CD4-positive, alpha-beta T cell treated with Interferon gamma for 1 hour (primary cell): ENCODE measurements around the gene IPPK.
"Not testable (repeated sequence)": the region's sequence is repeated elsewhere in the genome, so short reads cannot be mapped to it uniquely, and the experiment has no call there.

Source experiments
- DNase-seq: peaks from one replicate; pipeline ENCODE4 v3.0.0-alpha.2; 2020

Gene IPPK

DNA sequence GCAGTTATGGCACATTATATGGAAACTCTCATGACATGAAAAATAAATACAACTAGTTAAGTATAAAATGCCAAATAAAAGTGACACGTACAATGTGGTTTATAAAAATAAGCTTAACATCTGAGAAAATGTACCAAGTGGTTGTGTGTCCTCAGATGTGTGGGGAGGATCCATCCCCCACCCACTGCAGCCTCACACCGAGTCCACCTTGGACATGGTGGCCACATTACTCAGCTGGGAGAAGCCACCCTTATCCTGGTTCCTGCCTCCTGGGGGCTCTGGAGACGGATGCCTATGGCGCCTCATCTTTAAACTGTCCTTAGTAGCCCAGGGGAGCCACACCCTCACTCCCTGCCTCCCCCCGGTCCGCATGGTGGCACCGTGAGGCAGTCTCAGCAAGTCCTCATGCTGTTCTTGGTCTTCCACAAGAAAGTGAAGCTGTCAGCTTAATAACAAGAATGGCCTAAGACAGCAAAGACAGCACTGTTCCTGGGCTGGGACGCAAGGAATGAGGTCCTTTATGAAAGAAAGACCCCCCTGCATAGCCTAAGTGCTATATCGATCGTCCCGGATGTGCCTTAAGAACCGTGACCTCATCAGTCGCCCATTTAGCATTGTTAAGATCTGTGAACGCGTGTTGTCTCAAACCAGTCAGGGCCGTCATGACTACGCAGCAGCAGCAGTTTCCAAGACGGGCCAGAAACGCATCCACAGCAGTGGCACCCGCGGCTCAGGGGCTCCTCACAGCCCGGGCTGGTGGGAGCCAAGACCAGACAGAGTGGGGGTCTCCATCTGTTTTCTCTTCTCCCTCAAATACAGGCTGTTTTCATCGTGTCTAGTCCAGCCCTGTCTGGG lies 56.4 kb downstream of the IPPK start:
- DNase-seq: no peak

DNA sequence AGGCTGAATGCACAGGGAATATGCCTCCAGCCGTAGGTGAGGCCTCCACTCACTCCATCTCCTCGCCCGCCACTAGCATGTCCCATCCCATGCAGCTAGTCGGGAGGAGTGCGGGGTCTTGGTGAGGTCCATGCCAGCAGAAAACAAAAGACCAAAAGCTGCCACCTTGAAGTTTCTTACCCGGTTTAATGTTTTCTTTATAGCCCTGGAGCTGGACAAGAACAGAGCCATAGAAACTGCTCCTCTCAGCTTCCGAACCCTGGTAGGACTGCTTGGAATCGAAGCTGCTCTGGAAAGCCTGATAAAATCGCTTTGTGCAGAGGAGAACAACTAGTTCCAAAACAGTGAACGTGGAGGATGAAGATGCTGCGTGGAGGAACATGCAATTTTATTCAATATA lies 57.1 kb downstream of the IPPK start:
- no peak for DNase-seq

DNA sequence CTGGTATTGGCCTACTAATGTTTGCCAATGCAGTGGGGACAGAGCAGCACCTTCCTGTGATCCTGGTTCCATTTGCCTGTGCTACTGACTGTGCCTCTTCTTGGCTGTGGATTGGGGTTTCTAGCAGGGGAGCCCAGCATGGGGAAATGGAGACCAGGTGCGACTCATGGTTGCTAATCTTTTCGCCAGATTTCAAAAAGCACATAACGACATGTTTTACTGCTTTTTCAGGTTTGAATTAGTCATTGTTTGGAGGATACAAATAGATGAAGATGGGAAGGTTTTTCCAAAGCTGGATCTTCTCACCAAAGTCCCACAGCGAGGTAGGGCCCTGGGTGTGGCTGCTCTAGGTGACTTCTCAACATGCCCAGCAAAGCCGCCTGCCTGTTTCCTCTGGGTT lies 57.6 kb downstream of the IPPK start:
- DNase-seq: no peak

DNA sequence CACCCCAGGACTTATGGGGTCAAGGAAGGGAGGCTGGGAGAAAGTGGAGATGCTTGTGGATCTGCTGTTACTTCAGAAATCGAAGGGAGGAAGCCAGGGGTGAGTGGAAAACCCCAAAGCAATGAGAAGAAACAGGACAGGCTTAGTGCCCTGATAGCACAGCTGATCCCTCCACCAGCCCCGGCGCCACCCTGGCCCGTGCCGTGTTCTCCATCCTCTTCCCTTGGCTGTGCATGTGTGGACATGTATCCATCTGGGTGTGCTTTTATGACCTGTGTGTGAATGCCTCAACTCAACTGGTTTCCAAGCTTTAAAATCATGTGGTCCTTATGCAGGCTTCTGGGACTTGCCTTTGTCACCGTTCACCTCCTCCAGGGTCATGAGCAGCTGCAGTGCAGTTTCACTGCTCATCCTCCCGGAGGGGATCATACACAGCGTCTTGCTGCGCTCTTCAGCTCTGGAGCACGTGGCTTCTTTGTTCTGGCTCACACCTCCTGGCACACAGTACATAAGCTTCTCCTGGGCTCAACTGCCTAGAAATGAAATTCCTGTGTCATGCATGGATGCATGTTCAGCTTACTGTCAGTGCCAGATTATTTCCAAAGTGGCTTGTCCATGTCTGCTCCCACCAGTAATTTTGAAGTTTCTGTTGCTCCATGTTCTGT lies 58.2 kb downstream of the IPPK start:
- DNase-seq: no peak

DNA sequence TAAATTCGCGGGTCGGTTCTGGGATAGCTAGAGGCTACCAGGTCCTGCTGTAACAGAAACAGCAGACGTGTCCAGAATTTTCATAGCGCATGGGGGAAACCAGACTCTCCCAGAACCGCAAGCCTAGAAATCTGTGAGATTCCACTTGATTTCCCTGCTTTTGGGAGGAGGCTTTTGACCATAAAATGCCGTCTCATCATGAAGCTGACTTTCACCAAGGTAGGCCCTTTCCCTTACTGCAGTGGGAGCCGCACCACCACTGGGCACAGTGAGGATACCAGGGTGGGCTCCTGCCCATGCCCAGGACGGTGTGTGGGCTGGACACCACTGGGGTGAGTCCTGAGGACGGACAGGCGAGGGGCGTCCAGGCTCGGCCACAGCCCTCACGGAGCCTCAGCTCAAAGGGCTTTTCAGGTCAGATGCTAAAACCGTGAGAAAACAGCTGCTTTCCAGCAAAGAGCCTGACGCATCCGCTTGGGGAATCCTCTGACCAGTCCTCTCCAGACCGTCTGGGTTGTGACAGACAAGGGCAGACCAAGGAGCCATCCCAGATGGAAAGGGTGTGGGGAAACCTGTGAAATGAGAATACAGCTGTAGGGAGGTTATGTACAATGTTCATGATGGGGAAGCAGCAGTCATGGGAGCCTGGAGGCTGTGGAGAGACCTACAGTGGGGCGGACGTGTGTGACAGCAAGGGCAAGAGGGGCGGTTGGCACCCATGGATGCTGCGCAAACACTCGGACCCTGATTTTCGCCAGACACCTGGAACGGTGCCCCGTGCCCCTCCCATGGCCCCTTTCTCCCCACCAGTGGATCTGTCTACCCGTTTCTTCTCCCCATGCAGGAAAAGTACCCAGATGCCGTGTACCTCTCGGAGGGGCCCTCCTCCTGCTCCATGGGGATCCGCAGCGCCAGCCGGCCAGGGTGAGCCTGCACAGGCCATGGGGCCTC lies 59.2 kb downstream of the IPPK start:
- no peak for DNase-seq

DNA sequence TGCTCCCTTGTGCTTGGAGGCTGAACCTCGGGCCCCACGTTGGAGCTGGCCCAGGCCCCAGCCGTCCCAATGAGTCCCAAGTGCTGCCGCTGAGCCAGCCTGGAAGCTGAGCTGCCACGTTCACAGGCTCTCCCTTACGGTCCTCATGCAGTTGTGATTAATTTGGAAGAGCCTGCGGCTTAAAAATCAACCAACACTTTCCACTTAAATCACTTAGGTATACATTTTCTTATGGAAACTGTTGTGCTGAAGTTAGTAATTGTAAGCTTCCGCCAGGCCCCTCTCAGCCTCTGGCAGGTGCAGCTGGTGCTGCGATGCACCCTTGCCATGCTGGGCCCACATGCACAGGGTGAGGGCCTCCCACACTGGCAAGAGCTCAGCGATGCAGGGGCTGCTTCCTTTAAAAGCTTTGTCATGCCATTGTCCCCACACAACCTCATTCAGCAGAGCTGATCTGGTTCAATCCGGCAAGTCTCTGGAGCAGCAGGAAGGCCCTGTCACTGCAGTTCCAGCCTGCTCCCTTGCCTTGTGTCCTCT lies 61.0 kb downstream of the IPPK start:
- DNase-seq: no peak

DNA sequence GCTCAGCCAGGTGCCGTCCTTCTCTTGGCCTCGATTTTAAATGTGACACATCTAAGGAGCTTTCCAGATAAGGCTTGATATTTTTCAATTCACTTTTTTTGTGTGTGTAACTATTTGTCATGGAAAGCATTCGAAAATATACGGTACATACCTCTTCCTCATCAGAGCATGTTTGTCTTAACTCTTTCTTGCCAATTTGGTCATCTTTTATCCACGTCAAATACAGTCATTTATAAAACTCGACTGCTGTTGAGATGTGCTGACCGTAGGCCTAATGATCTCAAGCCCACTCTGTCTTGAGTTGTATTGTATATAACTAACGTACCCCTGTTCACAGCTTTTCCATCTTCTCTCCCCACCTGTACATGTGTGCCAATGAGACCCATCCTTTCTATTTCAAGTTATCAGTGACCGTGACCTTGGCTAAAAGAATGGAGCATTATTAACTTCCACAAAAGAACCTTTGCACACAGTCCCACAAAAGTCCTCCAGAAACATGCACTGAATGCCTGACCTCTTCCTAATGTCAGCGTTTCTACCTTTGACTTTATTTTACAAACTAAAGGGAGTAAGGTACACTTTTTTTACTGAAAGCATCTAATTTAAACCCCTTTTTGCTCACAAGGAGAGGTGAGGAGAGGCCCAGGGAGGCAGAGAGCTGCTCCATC lies 61.6 kb downstream of the IPPK start:
- no peak for DNase-seq

DNA sequence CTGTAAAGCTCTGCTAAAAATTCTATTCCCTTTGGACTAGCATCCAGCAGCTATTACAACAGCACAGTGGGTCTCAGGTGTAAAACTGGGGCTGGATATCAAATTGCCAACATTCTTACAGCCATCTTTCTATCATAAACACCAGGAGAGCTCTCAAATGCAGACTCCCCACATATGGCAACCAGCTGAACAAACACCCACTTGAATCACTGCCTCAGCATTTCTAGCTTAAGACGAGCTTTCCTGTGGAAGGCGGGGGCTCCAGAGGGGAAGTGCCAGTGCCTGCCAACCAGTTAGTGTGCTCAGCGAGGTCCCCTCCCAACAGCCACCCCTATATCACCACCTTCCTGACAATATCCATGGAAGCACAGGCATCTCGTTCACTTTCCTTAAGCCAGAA lies 62.2 kb downstream of the IPPK start:
- no peak for DNase-seq

DNA sequence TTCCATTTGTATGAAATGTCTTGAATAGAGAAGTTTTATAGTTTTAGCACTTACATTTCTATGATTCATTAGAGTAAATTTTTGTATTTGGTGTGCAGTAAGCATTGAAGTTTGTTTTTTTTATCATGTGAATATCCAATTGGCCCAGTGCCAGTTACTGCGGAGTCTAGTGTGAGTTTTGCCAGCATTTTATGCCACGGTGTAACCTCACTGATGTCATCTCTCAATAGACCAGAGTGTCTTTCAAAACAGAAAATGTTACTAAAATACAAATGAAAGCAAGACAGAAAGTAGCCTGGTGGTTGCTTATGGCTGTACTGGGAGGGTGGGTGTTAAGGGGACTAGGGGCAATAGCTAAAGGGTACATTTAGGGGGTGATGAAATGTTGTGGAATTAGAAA lies 62.8 kb downstream of the IPPK start:
- DNase-seq: no peak

DNA sequence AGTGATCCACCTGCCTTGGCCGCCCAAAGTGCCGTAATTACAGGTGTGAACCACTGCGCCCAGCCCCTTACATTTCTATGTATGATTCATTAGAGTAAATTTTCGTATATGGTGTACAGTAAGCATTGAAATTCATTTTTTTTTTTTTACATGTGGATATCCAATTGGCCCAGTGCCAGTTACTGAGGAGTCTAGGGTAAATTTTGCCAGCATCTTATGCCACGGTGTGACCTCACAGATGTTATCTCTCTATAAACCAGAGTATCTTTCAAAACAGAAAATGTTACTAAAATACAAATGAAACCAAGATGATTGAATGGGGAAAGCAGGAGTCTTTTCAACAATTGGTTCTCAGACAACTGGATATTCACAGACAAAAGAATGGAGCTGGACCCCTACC lies 64.7 kb downstream of the IPPK start:
- DNase-seq: no peak

DNA sequence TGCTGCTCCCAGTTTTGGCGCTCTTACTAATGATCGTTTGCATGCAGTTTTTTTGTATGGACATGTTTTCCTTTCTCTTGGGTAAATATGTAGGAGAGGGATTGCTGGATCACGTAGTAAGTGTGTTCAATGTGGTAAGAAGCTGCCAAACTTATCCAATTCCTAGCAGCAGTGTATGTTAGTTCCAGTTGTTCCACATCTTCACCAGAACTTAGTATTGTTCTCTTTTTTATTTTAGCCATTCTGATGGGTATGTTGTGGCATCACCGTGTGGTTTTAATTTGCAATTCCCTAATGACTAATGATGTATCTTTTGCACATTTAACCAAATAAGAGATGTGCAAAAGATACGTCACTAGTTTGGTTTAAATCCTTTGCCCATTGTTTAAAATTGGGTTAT lies 65.9 kb downstream of the IPPK start:
- DNase-seq: no peak

DNA sequence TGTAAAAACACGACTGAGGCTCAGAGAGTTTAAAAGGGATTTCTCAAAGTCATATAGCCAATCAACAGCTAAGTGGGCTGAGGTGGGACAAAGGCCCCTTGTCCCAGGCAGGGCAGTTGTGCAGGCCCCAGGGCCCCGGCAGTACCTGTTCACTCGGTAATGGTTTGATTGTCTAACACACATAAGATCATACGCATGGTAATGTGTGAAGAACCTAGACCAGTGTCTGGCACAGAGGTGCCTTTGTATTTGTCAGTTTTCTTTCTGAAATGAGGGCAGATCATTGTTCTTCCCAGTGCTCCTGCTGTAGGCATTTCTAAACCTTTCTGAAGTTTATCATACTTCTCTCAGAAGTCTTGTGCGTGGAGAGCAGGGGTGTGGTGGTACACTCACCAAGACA lies 66.8 kb downstream of the IPPK start:
- DNase-seq: no peak

DNA sequence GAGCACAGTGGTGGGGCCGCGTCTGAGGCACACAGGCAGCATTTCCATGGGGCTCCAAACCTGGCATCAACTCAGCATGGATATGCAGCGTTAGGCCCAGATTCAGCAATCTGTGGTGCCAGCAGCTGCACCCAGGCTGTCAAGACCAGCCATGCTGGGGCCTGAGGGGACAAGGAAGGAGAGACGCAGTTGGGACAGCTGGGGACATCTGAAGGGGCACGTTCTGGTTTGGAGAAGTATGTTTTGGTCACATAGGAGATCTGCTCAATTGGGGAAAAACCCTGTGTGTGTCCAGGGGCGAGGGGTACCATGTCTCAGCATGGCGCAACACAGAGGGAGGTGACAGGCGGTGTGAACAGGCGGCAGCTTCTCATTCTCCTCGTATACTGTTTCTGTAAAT lies 67.5 kb downstream of the IPPK start:
- no peak for DNase-seq

DNA sequence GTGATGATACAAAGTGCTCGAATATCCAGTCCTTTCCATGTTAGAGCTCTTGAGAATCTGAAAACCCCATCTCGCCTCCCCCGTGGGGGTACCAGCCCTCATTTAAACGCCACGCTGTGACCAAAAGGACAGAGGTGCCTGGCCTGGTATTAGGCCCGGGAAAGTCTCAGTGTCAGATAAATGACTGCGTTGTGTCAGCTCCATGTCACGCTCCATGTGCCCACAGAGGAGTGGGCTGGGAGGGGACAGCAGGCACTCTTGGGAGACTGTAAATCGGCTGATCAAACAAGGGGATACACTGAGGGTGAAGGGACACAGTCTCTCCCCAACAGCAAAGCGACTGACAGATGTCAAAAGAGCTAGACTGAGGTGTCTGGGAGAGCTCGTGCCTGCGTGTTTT lies 68.5 kb downstream of the IPPK start:
- DNase-seq: no peak

DNA sequence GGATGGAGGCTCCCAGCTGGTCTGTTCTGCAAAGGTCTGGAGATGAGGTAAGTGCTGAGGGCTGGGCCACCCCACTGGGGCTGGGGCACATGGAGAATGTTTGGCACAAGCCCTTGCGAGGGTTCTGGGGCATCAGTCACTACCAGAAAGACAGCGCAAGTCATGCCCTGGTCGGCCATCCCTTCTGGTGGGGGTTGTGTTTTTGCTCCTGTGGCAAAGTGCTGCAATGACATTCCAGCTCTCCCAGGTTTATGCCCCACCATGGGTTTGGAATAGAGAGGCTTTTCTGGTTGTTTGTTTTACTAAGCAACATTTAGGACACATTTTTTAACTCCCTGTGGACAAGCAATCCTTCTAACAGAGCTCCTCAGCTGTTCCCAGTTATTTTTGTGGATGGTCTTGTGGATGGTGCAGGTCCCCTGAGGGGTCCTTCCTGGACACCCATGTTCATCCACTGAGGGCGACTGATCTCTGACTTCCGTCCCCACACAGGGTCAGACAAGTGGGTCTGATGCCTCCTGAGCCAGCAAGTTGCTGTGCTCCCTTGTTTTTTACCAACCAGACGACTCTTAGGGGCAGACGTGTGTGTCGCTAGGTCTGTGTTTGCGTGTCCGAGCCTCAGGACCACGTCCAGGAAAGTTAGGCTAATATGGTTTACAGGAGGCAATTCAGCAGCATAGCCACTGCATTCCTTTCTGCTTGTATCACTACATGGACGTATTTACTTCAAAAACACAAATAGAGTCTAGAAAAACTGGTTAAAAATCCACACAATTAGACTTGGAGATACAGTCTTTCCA lies 69.3 kb downstream of the IPPK start:
- no peak for DNase-seq

DNA sequence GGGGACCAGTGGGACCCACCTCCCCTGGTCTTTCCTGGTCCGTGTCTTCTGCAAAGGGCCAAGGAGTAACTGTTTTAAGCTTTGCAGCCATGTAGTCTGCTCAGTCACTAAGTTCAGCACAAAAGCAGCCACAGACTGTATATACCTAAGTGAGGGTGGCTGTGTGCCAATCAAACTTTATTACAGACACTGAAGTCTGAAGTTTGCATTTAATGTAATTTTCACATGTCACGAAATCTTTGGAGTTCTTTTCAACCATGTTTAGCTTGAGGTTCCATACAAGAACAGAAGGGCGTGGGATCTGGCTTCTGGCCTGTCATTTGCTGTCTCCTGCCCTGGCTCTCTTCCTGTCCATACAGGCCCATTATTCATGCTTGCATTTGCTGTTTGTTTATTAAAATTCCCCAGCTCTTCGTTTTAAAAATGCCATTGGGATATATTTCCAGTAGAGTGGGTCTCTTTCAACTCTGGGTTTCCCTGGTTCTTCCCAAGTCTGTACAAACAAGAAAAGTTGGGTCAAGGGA lies 69.9 kb downstream of the IPPK start:
- no peak for DNase-seq

DNA sequence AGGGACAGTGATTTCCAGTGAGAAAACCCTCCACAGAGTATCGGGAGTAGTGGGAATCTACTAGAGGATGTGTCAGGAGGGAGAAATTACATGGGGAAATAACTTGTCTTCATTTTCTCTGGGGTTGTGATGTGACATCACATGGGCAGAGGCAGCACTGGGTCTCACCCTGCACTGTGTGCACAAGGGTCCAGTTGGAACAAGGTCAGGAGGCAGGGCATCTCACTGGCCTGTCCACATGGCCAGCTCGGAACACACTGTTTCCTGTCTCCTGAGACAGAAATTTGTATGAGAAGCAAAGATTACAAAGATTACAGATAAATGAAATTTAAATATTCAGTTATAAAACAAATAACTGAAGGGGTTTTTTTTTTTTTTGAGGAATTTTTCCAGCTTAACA lies 71.5 kb downstream of the IPPK start:
- no peak for DNase-seq

DNA sequence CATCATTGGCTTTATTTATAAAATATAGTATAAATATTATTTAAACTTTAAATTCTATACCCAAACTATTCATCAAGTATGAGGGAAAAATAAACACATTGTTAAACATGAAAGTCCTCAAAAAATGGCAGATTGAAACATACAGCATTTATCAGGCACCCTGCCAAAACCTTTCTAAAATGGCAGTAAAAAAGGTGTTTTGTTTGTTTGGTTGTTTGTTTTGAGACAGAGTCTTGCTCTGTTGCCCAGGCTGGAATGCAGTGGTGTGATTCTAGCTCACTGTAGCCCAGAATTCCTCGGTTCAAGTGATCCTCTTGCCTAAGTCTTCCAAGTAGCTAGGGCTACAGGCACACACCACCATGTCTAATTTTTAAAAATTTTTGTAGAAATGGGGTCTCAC lies 74.0 kb downstream of the IPPK start:
- DNase-seq: no peak

DNA sequence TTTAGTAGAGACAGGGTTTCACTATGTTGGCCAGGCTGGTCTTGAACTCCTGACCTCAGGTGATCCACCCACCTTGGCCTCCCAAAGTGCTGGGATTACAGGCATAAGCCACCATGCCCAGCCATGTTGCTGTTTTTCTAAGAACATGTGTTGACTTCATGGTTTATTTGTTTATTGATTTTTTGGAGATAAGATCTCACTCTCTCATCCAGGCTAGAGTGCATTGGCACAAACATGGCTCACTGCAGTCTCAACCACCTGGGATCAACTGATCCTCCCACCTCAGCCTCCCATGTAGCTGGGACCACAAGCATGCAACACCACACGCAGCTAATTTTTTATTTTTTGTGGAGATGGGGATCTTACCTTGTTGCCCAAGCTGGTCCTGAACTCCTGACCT lies 74.9 kb downstream of the IPPK start:
- not testable (repeated sequence) for DNase-seq

DNA sequence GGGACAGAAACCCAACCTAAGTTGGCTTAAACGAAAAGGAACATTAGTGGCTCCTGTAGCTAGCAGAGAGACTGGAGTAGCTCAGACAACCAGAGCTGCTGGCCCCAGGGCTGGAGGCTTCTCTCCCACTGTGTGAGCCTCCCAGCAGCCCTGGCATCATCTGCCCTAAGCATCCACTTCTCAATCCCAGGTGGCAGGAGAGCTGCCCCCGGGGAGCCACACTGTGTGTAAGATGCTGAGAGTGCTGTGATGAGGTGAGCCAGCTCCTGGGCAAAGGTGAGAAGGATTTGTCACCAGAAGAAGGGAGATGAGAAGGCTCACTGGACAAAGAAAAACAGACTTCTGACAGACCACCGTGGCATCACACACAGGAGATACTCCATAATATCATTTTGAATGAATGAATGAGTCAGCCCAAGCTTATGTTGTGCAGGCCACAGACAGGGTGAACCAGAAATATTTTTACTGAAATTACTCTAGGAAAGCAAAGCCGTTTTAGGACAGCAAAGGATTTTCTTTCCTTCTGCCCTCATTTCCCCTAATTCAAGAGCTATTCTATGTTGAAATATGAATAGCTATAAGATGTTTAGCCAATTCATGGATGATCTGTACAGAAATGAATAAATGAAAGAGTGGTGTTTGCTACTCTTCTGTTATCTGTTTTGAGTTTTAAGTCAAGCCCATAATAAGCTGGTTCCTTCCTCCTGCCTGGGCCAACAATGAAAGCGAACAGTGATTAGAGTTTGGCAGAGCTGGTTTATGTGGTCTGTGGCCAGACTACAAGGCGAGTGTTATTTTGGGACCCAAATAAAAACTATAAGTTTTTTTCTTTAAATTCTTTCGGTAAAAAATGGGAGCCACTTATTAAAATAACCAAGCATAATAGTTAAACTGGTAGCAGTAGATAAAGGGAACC lies 76.7 kb downstream of the IPPK start:
- DNase-seq: no peak
